Astrocyte (in vitro differentiated cells and primary cell): ENCODE measurements around the gene ZEB1. TPM values are rescaled to one million over a fixed set of nuclear protein-coding genes. Genes with fewer than 3 reads are reported as not detected.

Experiments used
- DNase-seq: peaks from one replicate; pipeline ENCODE4 v3.0.0-alpha.2; 2010; ENCODE audit warnings: low read depth
- FAIRE-seq: peaks from 2 replicates; lab custom pipeline; 2011; peaks lifted over from hg19 to GRCh38; lab: Jason Lieb, UNC
- H2AFZ ChIP-seq: 2 replicates; pipeline ENCODE4 v1.6.0; 2012; ENCODE audit warnings: low read depth, low read length, inconsistent platforms
- H3K27ac ChIP-seq: 2 replicates; pipeline ENCODE4 v1.5.1; 2011; ENCODE audit warnings: low read depth, low read length, inconsistent platforms
- H3K27me3 ChIP-seq: 2 replicates; pipeline ENCODE4 v1.6.0; 2011; ENCODE audit warnings: low read length, inconsistent platforms; ENCODE audit not compliant: insufficient read depth
- H3K36me3 ChIP-seq: 2 replicates; pipeline ENCODE4 v1.5.1; 2011; ENCODE audit warnings: low read length, inconsistent platforms; ENCODE audit not compliant: insufficient read depth
- H3K4me1 ChIP-seq: 2 replicates; pipeline ENCODE4 v1.5.1; 2011; ENCODE audit warnings: low read length, inconsistent platforms; ENCODE audit not compliant: insufficient read depth
- H3K4me2 ChIP-seq: 2 replicates; pipeline ENCODE4 v1.6.0; 2012; ENCODE audit warnings: low read length, inconsistent platforms
- H3K4me3 ChIP-seq: 2 replicates; pipeline ENCODE4 v1.5.1; 2011; ENCODE audit warnings: low read depth, mild to moderate bottlenecking, low read length, inconsistent platforms; ENCODE audit not compliant: insufficient read depth
- H3K79me2 ChIP-seq: 2 replicates; pipeline ENCODE4 v1.6.0; 2012; ENCODE audit warnings: mild to moderate bottlenecking, low read length, inconsistent platforms; ENCODE audit not compliant: insufficient read depth
- H3K9ac ChIP-seq: 2 replicates; pipeline ENCODE4 v1.6.0; 2012; ENCODE audit warnings: mild to moderate bottlenecking, low read length, inconsistent platforms
- H3K9me3 ChIP-seq: 2 replicates; pipeline ENCODE4 v1.5.1; 2012; ENCODE audit warnings: low read depth, mild to moderate bottlenecking, low read length, inconsistent platforms; ENCODE audit not compliant: insufficient read depth
- H4K20me1 ChIP-seq: 2 replicates; pipeline ENCODE4 v1.6.0; 2012; ENCODE audit warnings: low read length, inconsistent platforms; ENCODE audit not compliant: insufficient read depth
- H3K27ac Mint-ChIP-seq: one replicate; pipeline ENCODE4 v1.8.0; 2021; ENCODE audit warnings: mild to moderate bottlenecking, mixed read lengths; ENCODE audit not compliant: unreplicated experiment
- H3K27me3 Mint-ChIP-seq: one replicate; pipeline ENCODE4 v1.8.0; 2021; ENCODE audit warnings: low read depth, mixed read lengths; ENCODE audit not compliant: unreplicated experiment
- H3K36me3 Mint-ChIP-seq: one replicate; pipeline ENCODE4 v1.8.0; 2021; ENCODE audit warnings: low read depth, mixed read lengths; ENCODE audit not compliant: unreplicated experiment
- H3K4me1 Mint-ChIP-seq: one replicate; pipeline ENCODE4 v1.8.0; 2021; ENCODE audit warnings: low read depth, mixed read lengths; ENCODE audit not compliant: unreplicated experiment
- H3K4me3 Mint-ChIP-seq: one replicate; pipeline ENCODE4 v1.8.0; 2021; ENCODE audit warnings: mild to moderate bottlenecking, moderate library complexity, mixed read lengths; ENCODE audit not compliant: unreplicated experiment
- H3K9me3 Mint-ChIP-seq: one replicate; pipeline ENCODE4 v1.8.0; 2021; ENCODE audit warnings: mild to moderate bottlenecking, mixed read lengths; ENCODE audit not compliant: unreplicated experiment
- EZH2 ChIP-seq: IDR thresholded peaks from 2 replicates; pipeline ENCODE4 v1.6.1; 2012; ENCODE audit warnings: mild to moderate bottlenecking, low read length, inconsistent platforms; ENCODE audit not compliant: insufficient read depth
- total RNA-seq: library from RNA; stranded (reverse); gene quantifications from 2 replicates; pipeline ENCODE4 v1.2.1, GENCODE V29; 2021
- TF ChIP-seq, protein P1 (sequence below): IDR thresholded peaks from 2 replicates; pipeline ENCODE4 v1.5.1; 2011; ENCODE audit warnings: low read depth, mild to moderate bottlenecking, inconsistent platforms, low read length, moderate library complexity; ENCODE audit not compliant: insufficient read depth

ZEB1 gene
- total RNA-seq, 1 donor from 2014 or later = 37.2 TPM

DNA sequence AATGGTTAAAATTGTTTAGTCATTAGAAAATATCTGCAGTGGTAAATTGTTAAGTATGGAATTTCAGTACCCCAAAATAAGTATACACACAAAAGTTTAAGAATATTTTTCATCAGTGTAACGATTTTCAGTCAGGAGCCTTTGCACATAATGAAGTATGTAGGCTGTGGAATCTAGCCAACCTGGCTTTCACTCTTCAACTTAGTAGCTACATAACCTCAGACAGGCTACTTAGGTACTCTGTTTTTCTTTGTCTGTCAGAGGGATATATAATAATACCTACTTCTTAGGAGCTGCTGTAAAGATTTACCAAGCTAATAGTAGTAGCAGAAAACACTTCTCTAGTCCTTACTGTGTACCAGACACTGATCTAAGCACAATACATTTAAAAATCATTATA lies 137.5 kb downstream of the ZEB1 start:
- Histone ChIP-seq H3K79me2 (peaks cover 78% of the 10 kb centered on the region), H3K4me2 (no peak overlapping the region), H3K9ac (no peak overlapping the region), H4K20me1 (peaks cover 42% of the 10 kb centered on the region), H3K4me1 (no peaks in the 10 kb centered on the region), H3K27ac (no peak overlapping the region), H3K36me3 (no peaks in the 10 kb centered on the region), H3K27me3 (no peaks in the 10 kb centered on the region), H3K9me3 (no peaks in the 10 kb centered on the region), H2AFZ (no peak overlapping the region), H3K4me3 (no peak overlapping the region)
- TF ChIP-seq EZH2 = no peak
- TF ChIP-seq, protein P1, sequence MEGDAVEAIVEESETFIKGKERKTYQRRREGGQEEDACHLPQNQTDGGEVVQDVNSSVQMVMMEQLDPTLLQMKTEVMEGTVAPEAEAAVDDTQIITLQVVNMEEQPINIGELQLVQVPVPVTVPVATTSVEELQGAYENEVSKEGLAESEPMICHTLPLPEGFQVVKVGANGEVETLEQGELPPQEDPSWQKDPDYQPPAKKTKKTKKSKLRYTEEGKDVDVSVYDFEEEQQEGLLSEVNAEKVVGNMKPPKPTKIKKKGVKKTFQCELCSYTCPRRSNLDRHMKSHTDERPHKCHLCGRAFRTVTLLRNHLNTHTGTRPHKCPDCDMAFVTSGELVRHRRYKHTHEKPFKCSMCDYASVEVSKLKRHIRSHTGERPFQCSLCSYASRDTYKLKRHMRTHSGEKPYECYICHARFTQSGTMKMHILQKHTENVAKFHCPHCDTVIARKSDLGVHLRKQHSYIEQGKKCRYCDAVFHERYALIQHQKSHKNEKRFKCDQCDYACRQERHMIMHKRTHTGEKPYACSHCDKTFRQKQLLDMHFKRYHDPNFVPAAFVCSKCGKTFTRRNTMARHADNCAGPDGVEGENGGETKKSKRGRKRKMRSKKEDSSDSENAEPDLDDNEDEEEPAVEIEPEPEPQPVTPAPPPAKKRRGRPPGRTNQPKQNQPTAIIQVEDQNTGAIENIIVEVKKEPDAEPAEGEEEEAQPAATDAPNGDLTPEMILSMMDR = no peak
- Mint-ChIP-seq H3K36me3 (peaks cover 11% of the 10 kb centered on the region), H3K9me3 (peaks cover 5% of the 10 kb centered on the region), H3K27me3 (no peaks in the 10 kb centered on the region), H3K27ac (no peak overlapping the region), H3K4me3 (no peak overlapping the region), H3K4me1 (peaks cover 11% of the 10 kb centered on the region)
- DNase-seq (peak; percentile 18), FAIRE-seq (no peak)

DNA sequence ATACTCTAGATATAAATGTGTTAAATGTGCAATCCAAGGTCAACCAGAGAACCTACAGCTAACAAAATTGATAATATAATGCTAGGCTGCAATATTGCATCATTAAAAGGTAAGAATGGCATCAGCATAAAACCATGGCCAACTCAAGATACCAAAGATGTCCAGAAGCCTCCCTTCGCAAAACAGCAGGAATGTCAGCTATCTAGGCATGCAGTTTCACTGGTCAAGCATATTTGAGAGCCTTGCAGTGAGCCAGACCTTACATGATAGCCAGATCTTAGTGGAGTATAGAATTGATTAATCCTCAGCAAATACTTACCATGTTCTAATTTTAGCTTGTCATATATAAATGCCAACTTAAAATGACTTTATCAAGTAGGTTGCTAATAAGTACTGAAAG lies 138.8 kb downstream of the ZEB1 start:
- peaks cover 3% of the 10 kb centered on the region for H3K9me3 Mint-ChIP-seq
- H3K9ac ChIP-seq = no peak overlapping the region
- no peak overlapping the region for H3K27ac Mint-ChIP-seq
- no peak for TF ChIP-seq EZH2
- TF ChIP-seq, protein P1 = no peak
- peaks cover 19% of the 10 kb centered on the region for H3K36me3 Mint-ChIP-seq
- peaks cover 11% of the 10 kb centered on the region for H3K4me1 Mint-ChIP-seq
- no peak overlapping the region for H3K4me3 Mint-ChIP-seq
- H4K20me1 ChIP-seq = peaks cover 33% of the 10 kb centered on the region
- no peaks in the 10 kb centered on the region for H3K27me3 Mint-ChIP-seq
- no peak overlapping the region for H3K4me3 ChIP-seq
- peaks cover 68% of the 10 kb centered on the region for H3K79me2 ChIP-seq
- H2AFZ ChIP-seq = no peak overlapping the region
- H3K9me3 ChIP-seq = no peaks in the 10 kb centered on the region
- H3K4me2 ChIP-seq = no peak overlapping the region
- FAIRE-seq = no peak
- no peak overlapping the region for H3K27ac ChIP-seq
- H3K36me3 ChIP-seq = peaks cover 8% of the 10 kb centered on the region
- H3K4me1 ChIP-seq = no peaks in the 10 kb centered on the region
- DNase-seq = peak; percentile 23
- no peaks in the 10 kb centered on the region for H3K27me3 ChIP-seq

- Mint-ChIP-seq H3K27me3 (no peaks in the 10 kb centered on the region), H3K4me1 (peaks cover 16% of the 10 kb centered on the region), H3K27ac (no peak overlapping the region), H3K4me3 (no peak overlapping the region), H3K36me3 (peaks cover 25% of the 10 kb centered on the region), H3K9me3 (peaks cover 4% of the 10 kb centered on the region)
- Histone ChIP-seq H3K9me3 (no peaks in the 10 kb centered on the region), H3K79me2 (peaks cover 66% of the 10 kb centered on the region), H3K27ac (no peak overlapping the region), H3K9ac (no peak overlapping the region), H3K36me3 (peaks cover 8% of the 10 kb centered on the region), H2AFZ (no peak overlapping the region), H3K27me3 (no peaks in the 10 kb centered on the region), H3K4me2 (no peak overlapping the region), H3K4me3 (no peak overlapping the region), H3K4me1 (no peaks in the 10 kb centered on the region), H4K20me1 (peaks cover 30% of the 10 kb centered on the region)
- DNase-seq (no peak), FAIRE-seq (no peak)
- TF ChIP-seq, protein P1 = no peak
- TF ChIP-seq EZH2 = no peak
These were observed 140.0 kb downstream of the ZEB1 start for GRCh38 chr10:31458974-31459373.
